Endodermal cell (in vitro differentiated cells): Measurements from ENCODE around the gene ERBIN. TPM values are rescaled to one million over a fixed set of nuclear protein-coding genes. Genes with fewer than 3 reads are reported as not detected.

Experiments
- DNase-seq: peaks from one replicate; pipeline ENCODE4 v3.0.0-alpha.2; 2017
- H3K27ac ChIP-seq: 2 replicates; pipeline ENCODE4 v1.5.1; 2013; ENCODE audit warnings: mild to moderate bottlenecking, low read depth, low read length, moderate library complexity
- H3K27me3 ChIP-seq: 2 replicates; pipeline ENCODE4 v1.6.1; 2013; ENCODE audit warnings: mild to moderate bottlenecking, low read length, moderate library complexity; ENCODE audit not compliant: insufficient read depth, control insufficient read depth, poor library complexity, severe bottlenecking
- H3K36me3 ChIP-seq: 2 replicates; pipeline ENCODE4 v1.7.0; 2013; ENCODE audit warnings: mild to moderate bottlenecking, low read length, moderate library complexity; ENCODE audit not compliant: control insufficient read depth, insufficient read depth
- H3K4me1 ChIP-seq: one replicate; pipeline ENCODE4 v1.7.0; 2013; ENCODE audit warnings: low read length; ENCODE audit not compliant: control insufficient read depth, insufficient read depth
- H3K4me3 ChIP-seq: 2 replicates; pipeline ENCODE4 v1.5.1; 2013; ENCODE audit warnings: mild to moderate bottlenecking, low read length, moderate library complexity
- H3K9ac ChIP-seq: 2 replicates; pipeline ENCODE4 v1.6.1; 2013; ENCODE audit warnings: mild to moderate bottlenecking, low read length, moderate library complexity; ENCODE audit not compliant: poor library complexity, severe bottlenecking; ENCODE audit errors: extremely low read depth
- H3K9me3 ChIP-seq: 2 replicates; pipeline ENCODE4 v1.6.1; 2013; ENCODE audit warnings: mild to moderate bottlenecking, low read length, moderate library complexity; ENCODE audit not compliant: control insufficient read depth
- H3K27ac Mint-ChIP-seq: 2 replicates; pipeline ENCODE4 v1.8.0; 2020; ENCODE audit warnings: mixed read lengths
- H3K27me3 Mint-ChIP-seq: 2 replicates; pipeline ENCODE4 v1.8.0; 2021; ENCODE audit warnings: mild to moderate bottlenecking, mixed read lengths; ENCODE audit not compliant: insufficient read depth
- H3K36me3 Mint-ChIP-seq: 2 replicates; pipeline ENCODE4 v1.8.0; 2020; ENCODE audit warnings: low read depth, mixed read lengths
- H3K4me1 Mint-ChIP-seq: 2 replicates; pipeline ENCODE4 v1.8.0; 2020; ENCODE audit warnings: mixed read lengths
- H3K4me3 Mint-ChIP-seq: 2 replicates; pipeline ENCODE4 v1.8.0; 2020; ENCODE audit warnings: mild to moderate bottlenecking, moderate library complexity, mixed read lengths
- H3K9me3 Mint-ChIP-seq: 2 replicates; pipeline ENCODE4 v1.8.0; 2020; ENCODE audit warnings: mild to moderate bottlenecking, mixed read lengths
- CTCF ChIP-seq: fragments of 200-600 bp; sonication (generic); conservative IDR thresholded peaks from 2 replicates; pipeline ENCODE4 v1.5.0; 2021; ENCODE audit warnings: antibody characterized with exemption, mild to moderate bottlenecking
- WGBS, 2 experiments: methylation state at CpG; one replicate each; pipeline versions ENCODE4 v1.1.5 to v1.1.7; 2013; ENCODE audit warnings: missing lambda C conversion rate in 2 of 2, mixed read lengths in 1 of 2; ENCODE audit not compliant: insufficient coverage in 1 of 2, insufficient read length in 1 of 2; 5-methylcytosine and 5-hydroxymethylcytosine counted together
- total RNA-seq, 2 donors: library from RNA; stranded (reverse); fragmentation: NEBNext Ultra II Directional in 1 of 2; extraction: Animal tissue kit (Norgen Biotek cat#: 25700) in 1 of 2; gene quantifications; 2 replicates in 1 of 2; 3 replicates in 1 of 2; pipeline ENCODE4 v1.2.1, GENCODE V29; 2021

The ERBIN gene
- total RNA-seq, 2 donors from 2014 or later = 51.8 to 54.4 TPM

GRCh38 chr5:65938256-65938655, 11.9 kb downstream of the ERBIN start:
- Mint-ChIP-seq H3K4me1 (peaks cover 19% of the 10 kb centered on the region), H3K27ac (no peak overlapping the region), H3K36me3 (peaks cover 52% of the 10 kb centered on the region), H3K9me3 (peaks cover 29% of the 10 kb centered on the region), H3K27me3 (no peaks in the 10 kb centered on the region), H3K4me3 (no peak overlapping the region)
- WGBS, 2 experiments = 98 to 100% methylated on average over 2 to 5 of the region's 5 CpGs
- H3K9me3 ChIP-seq = peaks cover 26% of the 10 kb centered on the region
- H3K9ac ChIP-seq = no peak overlapping the region
- no peak for TF ChIP-seq CTCF
- DNase-seq = no peak
- H3K36me3 ChIP-seq = peaks cover 28% of the 10 kb centered on the region
- no peaks in the 10 kb centered on the region for H3K27me3 ChIP-seq
- H3K4me1 ChIP-seq = no peaks in the 10 kb centered on the region
- H3K4me3 ChIP-seq = no peak overlapping the region
- no peak overlapping the region for H3K27ac ChIP-seq

DNA sequence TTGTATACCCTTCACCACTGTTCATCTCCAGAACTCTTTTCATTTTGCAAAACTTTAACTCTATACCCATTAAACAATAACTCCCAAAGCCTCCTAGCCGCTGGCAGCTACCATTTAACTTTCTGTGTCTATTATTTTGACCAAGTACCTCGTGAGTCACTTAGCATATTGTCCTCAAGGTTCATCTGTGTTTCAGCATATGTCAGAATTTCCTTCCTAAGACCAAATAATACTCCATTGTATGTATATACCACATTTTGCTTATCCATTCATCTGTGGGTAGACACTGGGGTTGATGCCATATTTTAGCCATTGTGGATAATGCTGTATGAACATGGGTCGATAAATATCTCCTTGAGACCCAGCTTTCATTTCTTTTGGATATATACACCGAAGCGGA, 17.4 kb downstream of the ERBIN start:
- H3K9me3 Mint-ChIP-seq = peaks cover 19% of the 10 kb centered on the region
- no peak for DNase-seq
- Histone ChIP-seq H3K4me3 (no peak overlapping the region), H3K27ac (no peak overlapping the region), H3K36me3 (peaks cover 34% of the 10 kb centered on the region), H3K27me3 (no peaks in the 10 kb centered on the region), H3K4me1 (no peaks in the 10 kb centered on the region), H3K9ac (no peak overlapping the region), H3K9me3 (peaks cover 13% of the 10 kb centered on the region)
- no peaks in the 10 kb centered on the region for H3K27me3 Mint-ChIP-seq
- peaks cover 50% of the 10 kb centered on the region for H3K36me3 Mint-ChIP-seq
- no peak overlapping the region for H3K4me3 Mint-ChIP-seq
- no peak overlapping the region for H3K27ac Mint-ChIP-seq
- H3K4me1 Mint-ChIP-seq = no peaks in the 10 kb centered on the region
- 92 to 98% methylated on average over 1 to 5 of the region's 5 CpGs for WGBS, 2 experiments
- no peak for TF ChIP-seq CTCF

GRCh38 chr5:65946198-65946745, 19.9 kb downstream of the ERBIN start:
- WGBS, 2 experiments = 82 to 100% methylated on average over 2 of the region's 2 CpGs
- no peaks in the 10 kb centered on the region for H3K4me1 ChIP-seq
- H3K36me3 Mint-ChIP-seq = peaks cover 41% of the 10 kb centered on the region

More at GRCh38 chr5:65946198-65946745, 19.9 kb downstream of the ERBIN start:
- H3K27ac Mint-ChIP-seq = no peak overlapping the region
- no peak overlapping the region for H3K9ac ChIP-seq
- no peak overlapping the region for H3K27ac ChIP-seq
- H3K36me3 ChIP-seq = peaks cover 30% of the 10 kb centered on the region
- peaks cover 5% of the 10 kb centered on the region for H3K9me3 Mint-ChIP-seq
- H3K4me3 ChIP-seq = no peak overlapping the region
- H3K9me3 ChIP-seq = peaks cover 5% of the 10 kb centered on the region
- no peak for TF ChIP-seq CTCF
- no peak overlapping the region for H3K4me3 Mint-ChIP-seq
- no peaks in the 10 kb centered on the region for H3K27me3 Mint-ChIP-seq
- no peak for DNase-seq
- no peaks in the 10 kb centered on the region for H3K27me3 ChIP-seq
- H3K4me1 Mint-ChIP-seq = no peaks in the 10 kb centered on the region
